Mesothelial cell of epicardium (in vitro differentiated cells): ENCODE data around the gene DCUN1D5. TPM values are rescaled to one million over a fixed set of nuclear protein-coding genes. Genes with fewer than 3 reads are reported as not detected.

Experiments
- DNase-seq, 2 experiments: peaks; one replicate each; pipeline ENCODE4 v3.0.0; 2021; ENCODE audit warnings: low spot score in 2 of 2; ENCODE audit not compliant: unreplicated experiment in 2 of 2
- H3K27ac Mint-ChIP-seq: 2 replicates; pipeline ENCODE4 v1.8.0; 2021; ENCODE audit warnings: mixed read lengths
- H3K27me3 Mint-ChIP-seq: 2 replicates; pipeline ENCODE4 v1.8.0; 2021; ENCODE audit warnings: low read depth, mixed read lengths
- H3K36me3 Mint-ChIP-seq: 2 replicates; pipeline ENCODE4 v1.8.0; 2021; ENCODE audit warnings: mixed read lengths
- H3K4me1 Mint-ChIP-seq: 2 replicates; pipeline ENCODE4 v1.8.0; 2021; ENCODE audit warnings: mixed read lengths
- H3K4me3 Mint-ChIP-seq: 2 replicates; pipeline ENCODE4 v1.8.0; 2021; ENCODE audit warnings: mild to moderate bottlenecking, moderate library complexity, mixed read lengths
- H3K9me3 Mint-ChIP-seq: 2 replicates; pipeline ENCODE4 v1.8.0; 2021; ENCODE audit warnings: mixed read lengths
- CTCF ChIP-seq: fragments of 200-600 bp; sonication (generic); IDR thresholded peaks from one replicate; pipeline ENCODE4 v1.5.0; 2021; ENCODE audit warnings: antibody characterized with exemption; ENCODE audit not compliant: unreplicated experiment
- total RNA-seq: library from RNA; stranded (reverse); gene quantifications from 3 replicates; pipeline ENCODE4 v1.2.1, GENCODE V29; 2021

Gene DCUN1D5
- total RNA-seq, 1 donor from 2014 or later, result 33.2 TPM

- TF ChIP-seq CTCF, result no peak
- Mint-ChIP-seq H3K9me3 (no peaks in the 10 kb centered on the region), H3K4me1 (peaks cover 7% of the 10 kb centered on the region), H3K27me3 (no peaks in the 10 kb centered on the region), H3K36me3 (no peaks in the 10 kb centered on the region), H3K4me3 (no peak overlapping the region), H3K27ac (no peak overlapping the region)
- DNase-seq, result no peak
These were observed 47.9 kb downstream of the DCUN1D5 start for GRCh38 chr11:103043826-103044678.

GRCh38 chr11:103042161-103042560 lies 49.8 kb downstream of the DCUN1D5 start:
- peaks cover 7% of the 10 kb centered on the region for H3K4me1 Mint-ChIP-seq
- H3K27ac Mint-ChIP-seq, result peak overlapping the region; percentile 13
- H3K36me3 Mint-ChIP-seq, result no peaks in the 10 kb centered on the region
- no peaks in the 10 kb centered on the region for H3K9me3 Mint-ChIP-seq
- no peaks in the 10 kb centered on the region for H3K27me3 Mint-ChIP-seq
- DNase-seq, result no peak
- H3K4me3 Mint-ChIP-seq, result no peak overlapping the region
- TF ChIP-seq CTCF, result no peak

- no peaks in the 10 kb centered on the region for H3K27me3 Mint-ChIP-seq
- no peak for DNase-seq
- H3K9me3 Mint-ChIP-seq, result peaks cover 4% of the 10 kb centered on the region
- peaks cover 3% of the 10 kb centered on the region for H3K36me3 Mint-ChIP-seq
- H3K4me3 Mint-ChIP-seq, result no peak overlapping the region
- peak; percentile 74 for TF ChIP-seq CTCF
- peaks cover 5% of the 10 kb centered on the region for H3K4me1 Mint-ChIP-seq
- no peak overlapping the region for H3K27ac Mint-ChIP-seq
These were observed 56.0 kb downstream of the DCUN1D5 start for GRCh38 chr11:103035791-103036434.

GRCh38 chr11:103035216-103035615 lies 56.7 kb downstream of the DCUN1D5 start:
- Mint-ChIP-seq H3K36me3 (peaks cover 3% of the 10 kb centered on the region), H3K27ac (no peak overlapping the region), H3K9me3 (peaks cover 4% of the 10 kb centered on the region), H3K4me3 (no peak overlapping the region), H3K4me1 (peaks cover 5% of the 10 kb centered on the region), H3K27me3 (no peaks in the 10 kb centered on the region)
- DNase-seq, result no peak
- no peak for TF ChIP-seq CTCF

- no peak for DNase-seq
- TF ChIP-seq CTCF, result no peak
- Mint-ChIP-seq H3K27ac (no peak overlapping the region), H3K4me1 (peaks cover 5% of the 10 kb centered on the region), H3K27me3 (no peaks in the 10 kb centered on the region), H3K4me3 (no peak overlapping the region), H3K36me3 (peaks cover 3% of the 10 kb centered on the region), H3K9me3 (peaks cover 4% of the 10 kb centered on the region)
These were observed 60.1 kb downstream of the DCUN1D5 start for GRCh38 chr11:103031834-103032233.
